Subcutaneous adipose tissue (tissue), 4 donors: Measurements from ENCODE around the gene ADAM23. TPM values are rescaled to one million over a fixed set of nuclear protein-coding genes. Genes with fewer than 3 reads are reported as not detected.

ENCODE experiments used
- CTCF ChIP-seq: fragments of 450-650 bp; IDR thresholded peaks from one replicate; pipeline ENCODE4 v1.5.1; 2016; ENCODE audit warnings: low read depth, mild to moderate bottlenecking, control low read depth, antibody characterized with exemption, moderate library complexity
- total RNA-seq, 4 donors: library from RNA; depleted of rRNA; stranded (reverse); fragments of >200 nt; gene quantifications; one replicate each; pipeline ENCODE4 v1.1.0, GENCODE V29; 2016

Gene ADAM23
- total RNA-seq, 4 donors from 2014 or later, result 0.19 to 1.1 (median 0.50) TPM

DNA sequence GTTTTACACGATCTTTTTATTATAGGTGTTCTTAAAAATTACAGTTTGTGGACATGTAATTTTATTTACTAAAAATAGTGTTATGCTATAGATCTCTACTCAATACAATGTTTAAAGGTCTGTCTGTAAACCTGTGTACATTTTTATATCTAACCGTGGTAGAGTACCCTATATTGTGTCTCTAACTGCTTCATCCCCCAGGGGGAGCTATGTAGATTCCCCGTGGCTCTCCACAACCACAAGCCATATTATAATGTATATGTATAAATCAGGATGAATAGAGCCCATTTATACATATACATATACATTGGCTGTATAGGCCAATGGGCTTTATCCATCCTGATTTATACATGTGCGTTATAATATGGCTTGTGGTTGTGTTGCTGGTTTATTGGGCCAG lies 59.4 kb downstream of the ADAM23 start:
- TF ChIP-seq CTCF, result no peak

- no peak for TF ChIP-seq CTCF
Measured at GRCh38 chr2:206511283-206511682, 68.0 kb downstream of the ADAM23 start.

- no peak for TF ChIP-seq CTCF
Measured at GRCh38 chr2:206512999-206513398, 69.7 kb downstream of the ADAM23 start.

DNA sequence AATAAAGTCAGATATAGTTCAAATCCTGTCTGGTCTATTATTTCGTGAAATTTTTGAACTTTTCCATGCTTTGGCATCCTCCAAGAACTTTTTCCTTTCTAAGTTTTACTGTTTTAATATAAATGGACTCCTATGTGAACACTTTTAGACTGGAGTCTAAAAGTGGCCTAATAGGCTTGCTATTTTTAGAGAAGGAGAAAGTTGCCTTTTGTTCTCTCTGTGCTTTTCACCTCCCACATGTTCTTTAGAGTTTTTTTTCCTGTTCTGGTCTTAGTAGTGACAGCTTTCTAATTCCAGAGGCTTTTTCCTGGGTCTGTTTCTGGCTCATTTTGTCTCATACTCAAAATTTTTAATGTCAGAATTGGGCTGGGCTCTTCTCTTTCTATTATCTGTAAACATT lies 72.2 kb downstream of the ADAM23 start:
- TF ChIP-seq CTCF, result no peak

DNA sequence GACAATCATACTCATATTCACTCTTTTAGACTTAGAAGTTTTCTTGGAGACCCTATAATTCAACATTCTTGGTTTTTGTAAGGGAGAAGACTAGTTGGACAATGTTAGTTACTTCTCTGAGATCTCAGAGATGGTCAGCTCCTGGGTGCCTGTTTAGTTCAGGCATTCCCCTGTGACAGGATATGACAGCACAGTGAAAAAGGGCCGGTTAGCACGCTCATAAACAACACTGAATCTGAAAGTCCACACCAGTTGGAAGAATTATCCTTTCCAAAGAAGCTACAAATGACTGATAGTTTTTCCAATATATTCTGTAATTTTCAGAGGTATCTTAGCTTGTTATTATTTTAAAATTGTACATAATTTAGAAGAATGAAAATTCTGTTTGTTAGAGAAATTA lies 75.7 kb downstream of the ADAM23 start:
- TF ChIP-seq CTCF, result no peak

DNA sequence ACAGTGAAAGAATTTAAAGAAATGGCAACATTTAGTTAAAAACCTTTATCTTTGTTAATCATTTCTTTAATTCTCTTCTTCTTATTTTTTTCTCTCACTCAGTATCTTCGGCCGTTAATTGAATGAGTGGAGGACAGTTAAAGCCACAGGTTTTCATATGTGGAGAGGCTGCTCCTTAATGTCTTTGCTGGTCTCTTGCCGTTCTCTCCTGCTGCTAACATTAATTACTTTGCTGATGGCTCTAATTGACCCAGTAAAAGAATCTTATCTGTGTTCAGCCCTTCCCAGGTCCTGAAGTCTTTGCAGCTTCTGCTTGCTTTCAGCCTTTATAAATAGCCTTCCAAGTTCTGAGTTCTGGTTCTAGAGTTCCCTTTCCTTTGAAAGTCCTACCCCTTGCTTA lies 77.1 kb downstream of the ADAM23 start:
- TF ChIP-seq CTCF, result no peak

DNA sequence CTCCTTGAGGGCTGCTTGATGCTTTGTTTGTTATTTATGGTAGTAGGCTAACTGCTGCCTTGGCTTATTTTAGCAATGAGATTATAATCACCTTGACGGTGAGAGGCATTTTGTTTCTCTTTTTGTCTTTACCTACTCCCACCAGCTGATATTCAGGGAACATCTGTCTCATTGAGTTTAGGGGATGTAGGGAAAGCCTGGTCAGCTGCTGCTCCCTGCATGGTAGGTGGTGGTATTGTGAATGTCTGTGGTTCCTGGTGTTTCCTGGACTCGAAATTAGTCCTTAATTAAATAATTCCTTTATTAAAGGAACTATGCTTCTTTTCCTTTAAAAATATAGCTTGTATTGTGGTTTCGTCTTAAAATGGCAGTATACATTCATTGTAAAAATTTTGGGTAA lies 77.8 kb downstream of the ADAM23 start:
- TF ChIP-seq CTCF, result no peak
